Measurements from ENCODE around the gene C18orf63.
A peak's percentile ranks its signal among the peaks of the same experiment; 100 is the strongest.
"Not testable (repeated sequence)": the region's sequence is repeated elsewhere in the genome, so short reads cannot be mapped to it uniquely, and the experiment has no call there.

C18orf63 gene

GRCh38 chr18:74286856-74287255 lies 28.8 kb upstream of the C18orf63 start:
- DNase-seq, result no peak

- no peak for DNase-seq
Measured at GRCh38 chr18:74288041-74288440, 27.6 kb upstream of the C18orf63 start.

DNA sequence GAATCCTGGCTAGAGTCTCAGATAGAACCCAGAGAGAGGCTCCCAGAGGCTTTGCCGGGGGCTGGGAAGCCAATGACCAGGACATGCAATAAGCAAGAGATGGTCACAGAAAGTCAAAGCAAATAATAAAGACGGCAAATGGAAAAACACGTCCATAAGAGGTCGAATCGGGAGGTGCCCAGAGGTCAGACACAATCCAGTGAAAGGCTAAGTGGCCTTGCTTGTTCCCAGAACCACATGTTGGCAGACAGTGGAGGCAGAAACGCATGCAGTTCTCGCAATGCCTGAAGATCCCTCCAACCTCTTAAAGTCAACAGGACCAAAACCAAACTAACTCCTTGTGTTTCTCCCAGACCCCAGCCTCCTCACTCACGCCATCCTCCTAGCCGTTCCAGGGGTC lies 26.9 kb upstream of the C18orf63 start:
- DNase-seq, result no peak

DNA sequence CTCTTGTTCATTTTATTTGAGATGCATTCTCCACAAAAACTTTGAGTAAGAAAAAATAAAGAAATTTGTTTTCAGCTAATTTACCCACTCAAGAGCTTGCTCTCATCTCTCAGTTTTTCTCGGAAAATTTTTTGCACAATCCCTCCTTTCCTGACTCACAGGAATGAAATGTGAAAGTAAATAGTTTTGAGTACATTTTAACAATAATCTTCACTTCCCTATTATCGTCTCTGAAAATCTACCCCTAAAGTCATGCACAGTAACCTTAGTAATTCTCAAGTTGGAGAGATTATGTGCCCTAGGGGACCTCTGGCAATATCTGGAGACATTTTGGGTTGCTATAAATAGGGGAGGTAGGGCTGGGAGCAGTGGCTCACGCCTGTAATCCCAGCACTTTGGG lies 26.5 kb upstream of the C18orf63 start:
- no peak for DNase-seq

DNA sequence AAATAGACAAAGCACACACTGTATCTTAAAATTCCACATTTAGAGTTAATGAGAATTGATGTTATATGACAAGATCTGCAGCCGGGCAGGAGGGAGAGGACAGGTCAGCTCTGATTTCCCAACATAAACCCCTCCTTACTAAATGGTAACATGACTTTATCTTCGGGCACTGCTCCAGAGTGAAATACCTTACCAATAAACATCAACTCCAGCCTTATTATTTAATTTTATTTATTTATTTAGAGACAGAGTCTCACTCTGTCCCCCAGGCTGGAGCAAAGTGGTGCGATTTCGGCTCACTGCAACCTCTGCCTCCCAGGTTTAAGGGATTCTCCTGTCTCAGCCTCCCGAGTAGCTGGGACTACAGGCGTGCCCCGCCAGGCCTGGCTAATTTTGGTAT lies 25.6 kb upstream of the C18orf63 start:
- no peak for DNase-seq

DNA sequence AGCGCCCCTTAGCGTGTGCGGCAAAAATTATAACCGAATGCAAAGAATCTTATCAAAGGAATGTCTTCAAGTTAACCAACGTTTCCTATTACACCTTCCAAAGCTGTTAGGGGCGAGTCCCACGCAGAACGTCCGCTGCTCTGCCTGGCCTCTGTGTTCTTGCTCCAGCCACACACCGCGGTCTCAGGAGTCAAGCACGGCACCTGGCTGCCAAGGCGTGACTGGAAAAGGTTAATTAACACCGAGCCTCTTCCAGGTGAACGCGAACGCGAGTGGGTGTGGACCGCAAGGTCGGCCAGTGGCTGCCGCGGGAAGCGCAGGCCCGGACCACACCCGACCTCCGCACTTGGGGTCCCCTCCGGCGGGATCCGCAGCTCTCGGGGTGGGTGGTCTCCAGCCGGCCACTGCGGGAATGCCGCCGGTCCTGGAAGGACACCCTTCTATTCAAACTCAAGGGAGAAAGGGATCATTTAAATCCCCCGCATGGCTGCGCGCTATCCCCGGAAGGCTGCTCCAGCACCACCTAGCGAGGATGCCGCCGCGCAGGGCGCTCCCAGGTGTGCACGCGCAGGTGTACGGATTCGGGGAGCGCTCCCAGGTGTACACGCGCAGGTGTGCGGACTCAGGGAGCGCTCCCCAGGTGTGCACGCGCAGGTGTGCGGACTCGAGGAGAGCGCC lies 24.7 kb upstream of the C18orf63 start:
- no peak for DNase-seq

GRCh38 chr18:74291472-74291770 lies 24.2 kb upstream of the C18orf63 start:
- DNase-seq, result no peak

- peak; percentile 99 for DNase-seq
Measured at GRCh38 chr18:74291771-74292540, 23.7 kb upstream of the C18orf63 start, which contains the start of gene CYB5A. TSS of gene CYB5A (minus strand) at chr18:74291963. CDS start at chr18:74291875, 88 bp downstream.

GRCh38 chr18:74292541-74292858 lies 23.1 kb upstream of the C18orf63 start:
- DNase-seq, result no peak

- not testable (repeated sequence) for DNase-seq
Measured at GRCh38 chr18:74292982-74293381, 22.7 kb upstream of the C18orf63 start.

GRCh38 chr18:74294526-74294925 lies 21.1 kb upstream of the C18orf63 start:
- no peak for DNase-seq

GRCh38 chr18:74299162-74299561 lies 16.5 kb upstream of the C18orf63 start:
- DNase-seq, result no peak

- no peak for DNase-seq
Measured at GRCh38 chr18:74299746-74300145, 15.9 kb upstream of the C18orf63 start.

DNA sequence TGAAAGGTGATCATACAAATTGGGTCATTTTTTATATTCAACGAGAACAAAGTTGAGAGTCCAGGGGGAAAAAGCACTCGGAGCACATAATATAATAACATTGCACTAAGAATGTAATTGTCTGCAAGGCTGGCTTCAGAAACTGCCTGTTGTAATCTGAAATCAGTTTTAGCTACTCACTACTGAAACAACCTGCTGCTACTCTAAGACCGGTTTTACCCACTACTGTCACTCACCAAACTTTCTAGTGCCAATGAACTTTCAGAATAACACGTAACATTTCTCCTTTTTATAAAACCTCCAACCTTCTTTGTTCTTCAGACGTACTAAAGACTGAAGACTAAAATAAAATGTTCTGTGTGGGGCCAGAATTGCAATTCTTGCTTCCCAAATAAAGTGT lies 12.3 kb upstream of the C18orf63 start:
- DNase-seq, result no peak

GRCh38 chr18:74303936-74304335 lies 11.7 kb upstream of the C18orf63 start:
- no peak for DNase-seq

GRCh38 chr18:74310411-74310810 lies 5.2 kb upstream of the C18orf63 start:
- no peak for DNase-seq

- no peak for DNase-seq
Measured at GRCh38 chr18:74311000-74311399, 4.6 kb upstream of the C18orf63 start.

GRCh38 chr18:74314759-74315463 lies 728 bp upstream of the C18orf63 start:
- DNase-seq, result no peak

- DNase-seq, result no peak
Measured at GRCh38 chr18:74316257-74317170, 875 bp downstream of the C18orf63 start.

- no peak for DNase-seq
Measured at GRCh38 chr18:74326231-74326630, 10.6 kb downstream of the C18orf63 start.

- not testable (repeated sequence) for DNase-seq
Measured at GRCh38 chr18:74326791-74327190, 11.2 kb downstream of the C18orf63 start.

- no peak for DNase-seq
Measured at GRCh38 chr18:74328206-74328605, 12.6 kb downstream of the C18orf63 start.

GRCh38 chr18:74329688-74330205 lies 14.1 kb downstream of the C18orf63 start:
- no peak for DNase-seq

Data from right forelimb (tissue), 1 donor.